B cell (primary cell): ENCODE measurements around the gene RNF212. TPM values are rescaled to one million over a fixed set of nuclear protein-coding genes. Genes with fewer than 3 reads are reported as not detected.

Experiments
- ATAC-seq: fragments of 200-7000 bp; cut with Tn5 transposase; one replicate; pipeline ENCODE4 v1.10.0; 2021; ENCODE audit warnings: low read depth, mild to moderate bottlenecking, moderate number of reproducible peaks, moderate library complexity
- CTCF ChIA-PET: fragments of 350-600 bp; sonication (Branson Sonifier 250); formaldehyde crosslinking; loops from one replicate; lab custom pipeline; 2021; ENCODE audit warnings: antibody characterized with exemption, inconsistent platforms; lab: Charles Lee
- POLR2A ChIA-PET: fragments of 350-600 bp; sonication (Branson Sonifier 250); formaldehyde crosslinking; loops from one replicate; lab custom pipeline; 2021; ENCODE audit warnings: antibody characterized with exemption; lab: Charles Lee
- DNase-seq: peaks from one replicate; pipeline ENCODE4 v3.0.0; 2013
- H2AFZ ChIP-seq: 2 replicates; pipeline ENCODE4 v1.6.1; 2012; ENCODE audit warnings: mild to moderate bottlenecking, low read depth, low read length; ENCODE audit not compliant: insufficient read depth, poor library complexity, severe bottlenecking
- H3K27ac ChIP-seq, 2 donors: 1 replicate in 1 of 2; 2 replicates in 1 of 2; pipeline ENCODE4 v1.5.1; 2012 to 2013; ENCODE audit warnings: low read length in 2 of 2, mild to moderate bottlenecking in 2 of 2, moderate library complexity in 1 of 2
- H3K27me3 ChIP-seq, 4 experiments: fragments of 200-600 bp in 1 of 4; sonication (generic) in 1 of 4; replicated peaks in 1 of 4; 1 replicate in 2 of 4; 2 replicates in 2 of 4; pipeline versions ENCODE4 v1.6.1 to v1.7.0; 2013 to 2016; ENCODE audit warnings: low read length in 3 of 4, mild to moderate bottlenecking in 2 of 4, mixed read lengths in 1 of 4, moderate library complexity in 1 of 4; ENCODE audit not compliant: insufficient read depth in 4 of 4, control insufficient read depth in 3 of 4; ENCODE audit errors: control extremely low read depth in 1 of 4
- H3K36me3 ChIP-seq, 2 experiments: replicated peaks in 1 of 2; 1 replicate in 1 of 2; 2 replicates in 1 of 2; pipeline versions ENCODE4 v1.6.1 to v1.7.1; 2013; ENCODE audit warnings: low read length in 1 of 2; ENCODE audit not compliant: insufficient read depth in 2 of 2, control insufficient read depth in 1 of 2; ENCODE audit errors: control extremely low read depth in 1 of 2, extremely low read depth in 1 of 2
- H3K4me1 ChIP-seq, 2 donors: fragments of 200-600 bp in 1 of 2; sonication (generic) in 1 of 2; 1 replicate in 1 of 2; 2 replicates in 1 of 2; pipeline versions ENCODE4 v1.5.1 to v1.6.1; 2013 to 2017; ENCODE audit warnings: low read length in 2 of 2; ENCODE audit not compliant: control insufficient read depth in 2 of 2, insufficient read depth in 2 of 2
- H3K4me2 ChIP-seq: replicated peaks from 2 replicates; pipeline ENCODE3; 2012; ENCODE audit warnings: mild to moderate bottlenecking, low read depth, low read length; ENCODE audit not compliant: poor library complexity, severe bottlenecking
- H3K4me3 ChIP-seq, 5 experiments: fragments of 200-600 bp in 1 of 5; sonication (generic) in 1 of 5; 1 replicate in 3 of 5; 2 replicates in 2 of 5; pipeline versions ENCODE4 v1.5.1 to v1.7.0; 2011 to 2016; ENCODE audit warnings: low read length in 4 of 5, mild to moderate bottlenecking in 4 of 5, low read depth in 2 of 5, control low read depth in 1 of 5, moderate library complexity in 1 of 5; ENCODE audit not compliant: insufficient read depth in 1 of 5; ENCODE audit errors: control extremely low read depth in 1 of 5, extremely low read depth in 1 of 5
- H3K79me2 ChIP-seq: fragments of 200-600 bp; sonication (generic); one replicate; pipeline ENCODE4 v1.6.0; 2016; ENCODE audit warnings: low read length; ENCODE audit not compliant: control insufficient read depth, insufficient read depth
- H3K9ac ChIP-seq: fragments of 200-600 bp; sonication (generic); 2 replicates; pipeline ENCODE4 v1.6.1; 2017; ENCODE audit warnings: mild to moderate bottlenecking, low read length, moderate library complexity
- H3K9me3 ChIP-seq, 3 donors: one replicate each; pipeline versions ENCODE4 v1.6.1 to v1.7.1; 2013; ENCODE audit warnings: low read length in 2 of 3; ENCODE audit not compliant: control insufficient read depth in 2 of 3, insufficient read depth in 1 of 3; ENCODE audit errors: control extremely low read depth in 1 of 3
- H4K20me1 ChIP-seq: 2 replicates; pipeline ENCODE4 v1.6.0; 2012; ENCODE audit warnings: mild to moderate bottlenecking, low read length; ENCODE audit not compliant: insufficient read depth, control insufficient read depth, poor library complexity, severe bottlenecking
- H3K27ac Mint-ChIP-seq: one replicate; pipeline ENCODE4 v1.8.0; 2021; ENCODE audit warnings: mixed read lengths
- H3K27me3 Mint-ChIP-seq: one replicate; pipeline ENCODE4 v1.8.0; 2021; ENCODE audit warnings: mixed read lengths
- H3K4me1 Mint-ChIP-seq: one replicate; pipeline ENCODE4 v1.8.0; 2021; ENCODE audit warnings: mixed read lengths
- H3K4me3 Mint-ChIP-seq: one replicate; pipeline ENCODE4 v1.8.0; 2021; ENCODE audit warnings: mixed read lengths
- H3K9me3 Mint-ChIP-seq: one replicate; pipeline ENCODE4 v1.8.0; 2022; ENCODE audit warnings: mixed read lengths; ENCODE audit not compliant: insufficient read depth
- CTCF ChIP-seq: fragments of 200-600 bp; IDR thresholded peaks from one replicate; pipeline ENCODE4 v1.8.0; 2022; ENCODE audit warnings: antibody characterized with exemption, mild to moderate bottlenecking
- EZH2 ChIP-seq: IDR thresholded peaks from 2 replicates; pipeline ENCODE4 v1.6.1; 2012; ENCODE audit warnings: borderline replicate concordance, low read depth, mild to moderate bottlenecking, moderate library complexity, low read length; ENCODE audit not compliant: insufficient read depth, poor library complexity, severe bottlenecking
- WGBS: methylation state at CpG from one replicate; pipeline ENCODE4 v1.1.5; 2013; ENCODE audit warnings: missing lambda C conversion rate; ENCODE audit not compliant: insufficient coverage; 5-methylcytosine and 5-hydroxymethylcytosine counted together
- intact Hi-C: fragments of 100-400 bp; cut with micrococcal nuclease; formaldehyde crosslinking; loops from one replicate; pipeline ENCODE4 v1.10.0; 2022
- polyA plus RNA-seq: library from polyadenylated mRNA; depleted of rRNA; stranded (reverse); fragments of >200 nt; gene quantifications from 2 replicates; pipeline ENCODE4 v1.2.3, GENCODE V29; 2012
- total RNA-seq, 2 donors: library from RNA; stranded (reverse); fragments of 120-200 nt in 1 of 2; gene quantifications; 1 replicate in 1 of 2; 2 replicates in 1 of 2; pipeline versions ENCODE4 v1.2.3 to v1.2.4, GENCODE V29; 2013 to 2022

RNF212 gene
- total and polyA plus RNA-seq, 2 donors (not counting 1 experiment from before 2014, with no cell fraction given): 2.1 to 5.9 TPM

- intact Hi-C loops: no loop called here
- Histone ChIP-seq H3K4me1 (no peaks in the 10 kb centered on the region), H3K27me3 (peaks cover 0 to 16% (median 2%) of the 10 kb centered on the region in 4 experiments), H2AFZ (no peak overlapping the region), H3K79me2 (no peaks in the 10 kb centered on the region), H3K27ac (no peak overlapping the region), H3K4me2 (no peak overlapping the region), H4K20me1 (no peaks in the 10 kb centered on the region), H3K9ac (no peak overlapping the region), H3K4me3 (no peak overlapping the region), H3K9me3 (peaks cover 0 to 2% (median 0%) of the 10 kb centered on the region in 3 donors), H3K36me3 (no peaks in the 10 kb centered on the region)
- 76% methylated on average over 8 of the region's 8 CpGs for WGBS
- ChIA-PET CTCF (no interaction called here), POLR2A (no interaction called here)
- no peak overlapping the region for H3K4me3 Mint-ChIP-seq
- no peak for ATAC-seq
- H3K4me1 Mint-ChIP-seq: peaks cover 3% of the 10 kb centered on the region
- TF ChIP-seq EZH2 (no peak), CTCF (no peak)
- peaks cover 34% of the 10 kb centered on the region for H3K27me3 Mint-ChIP-seq
- H3K27ac Mint-ChIP-seq: no peak overlapping the region
- H3K9me3 Mint-ChIP-seq: no peaks in the 10 kb centered on the region
- DNase-seq: no peak
Observed at GRCh38 chr4:1111259-1111809, 2.0 kb downstream of the RNF212 start.

GRCh38 chr4:1109898-1110506 lies 3.4 kb downstream of the RNF212 start:
- Mint-ChIP-seq H3K4me1 (peaks cover 3% of the 10 kb centered on the region), H3K27ac (no peak overlapping the region), H3K27me3 (peaks cover 29% of the 10 kb centered on the region), H3K4me3 (no peak overlapping the region), H3K9me3 (no peaks in the 10 kb centered on the region)
- Histone ChIP-seq H3K27me3 (peaks cover 0 to 16% (median 0%) of the 10 kb centered on the region in 4 experiments), H3K79me2 (no peaks in the 10 kb centered on the region), H3K9me3 (peaks cover 0 to 2% (median 0%) of the 10 kb centered on the region in 3 donors), H3K36me3 (no peaks in the 10 kb centered on the region), H2AFZ (no peak overlapping the region), H4K20me1 (no peaks in the 10 kb centered on the region), H3K9ac (no peak overlapping the region), H3K4me3 (no peak overlapping the region), H3K4me2 (no peak overlapping the region), H3K27ac (no peak overlapping the region), H3K4me1 (no peaks in the 10 kb centered on the region)
- WGBS: no CpG with 5 or more reads among the region's 8 CpGs
- ChIA-PET CTCF (no interaction called here), POLR2A (no interaction called here)
- intact Hi-C loops: no loop called here
- no peak for TF ChIP-seq EZH2
- no peak for TF ChIP-seq CTCF
- ATAC-seq (no peak), DNase-seq (no peak)
